HepG2 (cell line): ENCODE data around the gene SHF. TPM values are rescaled to one million over a fixed set of nuclear protein-coding genes. Genes with fewer than 3 reads are reported as not detected.
A peak's percentile ranks its signal among the peaks of the same experiment; 100 is the strongest.

Experiments
- AFF4 ChIP-seq: sonication (generic); formaldehyde crosslinking; IDR thresholded peaks from 2 replicates; pipeline ENCODE4 v1.4.0; 2020; ENCODE audit warnings: missing genetic modification reagents
- ATRX ChIP-seq: sonication (generic); formaldehyde crosslinking; IDR thresholded peaks from 2 replicates; pipeline ENCODE4 v1.4.0; 2020; ENCODE audit warnings: missing genetic modification reagents, borderline replicate concordance
- ETV5 ChIP-seq: IDR thresholded peaks from 2 replicates; pipeline ENCODE4 v1.6.1; 2018; ENCODE audit warnings: missing biosample characterization, missing genetic modification reagents, inconsistent platforms, borderline replicate concordance
- KDM1A ChIP-seq: IDR thresholded peaks from 2 replicates; pipeline ENCODE4 v1.6.1; 2016; ENCODE audit warnings: missing compliant biosample characterization
- MXD3 ChIP-seq: IDR thresholded peaks from 2 replicates; pipeline ENCODE4 v1.6.1; 2016; ENCODE audit warnings: mild to moderate bottlenecking, missing biosample characterization, missing genetic modification reagents
- NCOA2 ChIP-seq: sonication (generic); formaldehyde crosslinking; IDR thresholded peaks from 2 replicates; pipeline ENCODE4 v1.8.0; 2022; ENCODE audit warnings: inconsistent platforms
- PAXIP1 ChIP-seq: sonication (generic); formaldehyde crosslinking; conservative IDR thresholded peaks from 2 replicates; pipeline ENCODE4 v1.4.0; 2020; ENCODE audit warnings: mild to moderate bottlenecking, missing genetic modification reagents, moderate library complexity
- PLRG1 ChIP-seq: fragments of 450-650 bp; conservative IDR thresholded peaks from 2 replicates; pipeline ENCODE4 v1.6.1; 2016
- RFXANK ChIP-seq: IDR thresholded peaks from 2 replicates; pipeline ENCODE4 v1.6.1; 2016
- TBL1XR1 ChIP-seq: fragments of 150-350 bp; IDR thresholded peaks from 2 replicates; pipeline ENCODE4 v1.6.1; 2014; ENCODE audit warnings: borderline replicate concordance, low read length; ENCODE audit not compliant: partially characterized antibody
- ZBTB39 ChIP-seq: sonication (generic); formaldehyde crosslinking; IDR thresholded peaks from 2 replicates; pipeline ENCODE4 v1.5.0; 2020; ENCODE audit warnings: missing genetic modification reagents
- ZNF556 ChIP-seq: sonication (generic); formaldehyde crosslinking; IDR thresholded peaks from 2 replicates; pipeline ENCODE4 v1.4.0; 2020; ENCODE audit warnings: mild to moderate bottlenecking, missing genetic modification reagents, borderline replicate concordance
- ZNF567 ChIP-seq: sonication (generic); formaldehyde crosslinking; IDR thresholded peaks from 2 replicates; pipeline ENCODE4 v1.8.1; 2023; ENCODE audit warnings: mild to moderate bottlenecking, missing genetic modification reagents, borderline replicate concordance
- ZNF577 ChIP-seq: sonication (generic); formaldehyde crosslinking; IDR thresholded peaks from 2 replicates; pipeline ENCODE4 v1.4.0; 2020; ENCODE audit warnings: mild to moderate bottlenecking, low read depth, missing genetic modification reagents, borderline replicate concordance
- ZNF672 ChIP-seq: sonication (generic); formaldehyde crosslinking; IDR thresholded peaks from 2 replicates; pipeline ENCODE4 v1.8.1; 2022; ENCODE audit warnings: missing genetic modification reagents
- ZNF704 ChIP-seq: sonication (generic); formaldehyde crosslinking; IDR thresholded peaks from 2 replicates; pipeline ENCODE4 v1.8.1; 2023; ENCODE audit warnings: mild to moderate bottlenecking, inconsistent platforms, moderate library complexity, missing genetic modification reagents, borderline replicate concordance
- ZNF75D ChIP-seq: sonication (generic); formaldehyde crosslinking; IDR thresholded peaks from 2 replicates; pipeline ENCODE4 v1.8.1; 2023; ENCODE audit warnings: missing genetic modification reagents, mild to moderate bottlenecking, borderline replicate concordance
- ZNF761 ChIP-seq: sonication (generic); formaldehyde crosslinking; conservative IDR thresholded peaks from 2 replicates; pipeline ENCODE4 v1.4.0; 2020; ENCODE audit warnings: mild to moderate bottlenecking, missing genetic modification reagents
- polyA plus RNA-seq, 8 experiments: library from polyadenylated mRNA; depleted of rRNA in 3 of 8; stranded (reverse) in 7 of 8; unstranded in 1 of 8; fragments of >200 nt; fragmentation: Illumina TruSeq in 4 of 8; extraction: Trizol in 4 of 8; gene quantifications; 2 replicates each; pipeline versions ENCODE4 v1.2.1 to v1.2.3, GENCODE V29; 2011 to 2016; ENCODE audit warnings: low read depth in 4 of 8, missing spikeins in 1 of 8, mixed read lengths in 1 of 8; ENCODE audit not compliant: insufficient read depth in 1 of 8
- total RNA-seq, 5 experiments: library from RNA; depleted of rRNA; stranded (reverse); fragments of >200 nt; fragmentation: Illumina TruSeq; extraction: Trizol; gene quantifications; 2 replicates each; pipeline ENCODE4 v1.2.3, GENCODE V29; 2016; ENCODE audit warnings: low read depth in 1 of 5

Gene SHF
- total and polyA plus RNA-seq, 2 of the 13 experiments (the other 11 are each of a cell fraction or from before 2014, with no cell fraction given), result 20.9 to 25.5 TPM

GRCh38 chr15:45200001-45200798 lies 12.4 kb upstream of the SHF start (continued):
- TF ChIP-seq ZNF556 (CRISPR knock-in tag), result peak; percentile 95
- TF ChIP-seq ZNF672, result peak; percentile 22; the same call in 1 of the 2 replicates
- no peak for TF ChIP-seq ZNF577 (CRISPR knock-in tag)
- 0 out of 2 replicates have a peak, but pooled peaks have one; percentile 36 for TF ChIP-seq NCOA2 (CRISPR knock-in tag)
- no peak for TF ChIP-seq ATRX (CRISPR knock-in tag)
- TF ChIP-seq ZNF75D, result no peak
- peak; percentile 91; the same call in 1 of the 2 replicates for TF ChIP-seq ZBTB39 (CRISPR knock-in tag)
- TF ChIP-seq KDM1A (CRISPR knock-in tag), result no peak; the same call in 1 of the 2 replicates
- TF ChIP-seq ETV5 (CRISPR knock-in tag), result no peak
- no peak for TF ChIP-seq MXD3 (CRISPR knock-in tag)
- TF ChIP-seq ZNF761 (CRISPR knock-in tag), result peak; percentile 77; the same call in 1 of the 2 replicates
- peak; percentile 79 for TF ChIP-seq PAXIP1 (CRISPR knock-in tag)
- 0 out of 2 replicates have a peak, but pooled peaks have one; percentile 21 for TF ChIP-seq RFXANK
- TF ChIP-seq AFF4, result no peak
- TF ChIP-seq ZNF567 (CRISPR knock-in tag), result no peak
- TF ChIP-seq ZNF704, result no peak
- no peak for TF ChIP-seq PLRG1
- peak; percentile 52 for TF ChIP-seq TBL1XR1
